Panc1 (cell line): ENCODE data around the gene NUBP2.

ENCODE experiments used
- TF ChIP-seq, protein P1 (sequence below): fragments of 450-650 bp; IDR thresholded peaks from 2 replicates; pipeline ENCODE4 v1.5.1; 2017; ENCODE audit warnings: mild to moderate bottlenecking
- TF ChIP-seq, protein P2 (sequence below), 2 experiments: IDR thresholded peaks; 2 replicates each; pipeline ENCODE4 v1.6.1; 2011 to 2012; ENCODE audit warnings: low read depth in 2 of 2, control low read depth in 1 of 2, low read length in 1 of 2, mild to moderate bottlenecking in 1 of 2, moderate library complexity in 1 of 2; ENCODE audit not compliant: insufficient read depth in 1 of 2

GRCh38 chr16:1791256-1791942 is 8.6 kb downstream of the NUBP2 start:
- TF ChIP-seq, protein P1, sequence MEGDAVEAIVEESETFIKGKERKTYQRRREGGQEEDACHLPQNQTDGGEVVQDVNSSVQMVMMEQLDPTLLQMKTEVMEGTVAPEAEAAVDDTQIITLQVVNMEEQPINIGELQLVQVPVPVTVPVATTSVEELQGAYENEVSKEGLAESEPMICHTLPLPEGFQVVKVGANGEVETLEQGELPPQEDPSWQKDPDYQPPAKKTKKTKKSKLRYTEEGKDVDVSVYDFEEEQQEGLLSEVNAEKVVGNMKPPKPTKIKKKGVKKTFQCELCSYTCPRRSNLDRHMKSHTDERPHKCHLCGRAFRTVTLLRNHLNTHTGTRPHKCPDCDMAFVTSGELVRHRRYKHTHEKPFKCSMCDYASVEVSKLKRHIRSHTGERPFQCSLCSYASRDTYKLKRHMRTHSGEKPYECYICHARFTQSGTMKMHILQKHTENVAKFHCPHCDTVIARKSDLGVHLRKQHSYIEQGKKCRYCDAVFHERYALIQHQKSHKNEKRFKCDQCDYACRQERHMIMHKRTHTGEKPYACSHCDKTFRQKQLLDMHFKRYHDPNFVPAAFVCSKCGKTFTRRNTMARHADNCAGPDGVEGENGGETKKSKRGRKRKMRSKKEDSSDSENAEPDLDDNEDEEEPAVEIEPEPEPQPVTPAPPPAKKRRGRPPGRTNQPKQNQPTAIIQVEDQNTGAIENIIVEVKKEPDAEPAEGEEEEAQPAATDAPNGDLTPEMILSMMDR, result no peak
- TF ChIP-seq, protein P2, sequence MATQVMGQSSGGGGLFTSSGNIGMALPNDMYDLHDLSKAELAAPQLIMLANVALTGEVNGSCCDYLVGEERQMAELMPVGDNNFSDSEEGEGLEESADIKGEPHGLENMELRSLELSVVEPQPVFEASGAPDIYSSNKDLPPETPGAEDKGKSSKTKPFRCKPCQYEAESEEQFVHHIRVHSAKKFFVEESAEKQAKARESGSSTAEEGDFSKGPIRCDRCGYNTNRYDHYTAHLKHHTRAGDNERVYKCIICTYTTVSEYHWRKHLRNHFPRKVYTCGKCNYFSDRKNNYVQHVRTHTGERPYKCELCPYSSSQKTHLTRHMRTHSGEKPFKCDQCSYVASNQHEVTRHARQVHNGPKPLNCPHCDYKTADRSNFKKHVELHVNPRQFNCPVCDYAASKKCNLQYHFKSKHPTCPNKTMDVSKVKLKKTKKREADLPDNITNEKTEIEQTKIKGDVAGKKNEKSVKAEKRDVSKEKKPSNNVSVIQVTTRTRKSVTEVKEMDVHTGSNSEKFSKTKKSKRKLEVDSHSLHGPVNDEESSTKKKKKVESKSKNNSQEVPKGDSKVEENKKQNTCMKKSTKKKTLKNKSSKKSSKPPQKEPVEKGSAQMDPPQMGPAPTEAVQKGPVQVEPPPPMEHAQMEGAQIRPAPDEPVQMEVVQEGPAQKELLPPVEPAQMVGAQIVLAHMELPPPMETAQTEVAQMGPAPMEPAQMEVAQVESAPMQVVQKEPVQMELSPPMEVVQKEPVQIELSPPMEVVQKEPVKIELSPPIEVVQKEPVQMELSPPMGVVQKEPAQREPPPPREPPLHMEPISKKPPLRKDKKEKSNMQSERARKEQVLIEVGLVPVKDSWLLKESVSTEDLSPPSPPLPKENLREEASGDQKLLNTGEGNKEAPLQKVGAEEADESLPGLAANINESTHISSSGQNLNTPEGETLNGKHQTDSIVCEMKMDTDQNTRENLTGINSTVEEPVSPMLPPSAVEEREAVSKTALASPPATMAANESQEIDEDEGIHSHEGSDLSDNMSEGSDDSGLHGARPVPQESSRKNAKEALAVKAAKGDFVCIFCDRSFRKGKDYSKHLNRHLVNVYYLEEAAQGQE (IDR thresholded peaks at IDR 0.05; ENCODE audit: insufficient read depth in 1 of 2, low read depth in 2 of 2, low read length in 1 of 2), result no peak
